Neural progenitor cell (in vitro differentiated cells): ENCODE measurements around the gene ASXL2. TPM values are rescaled to one million over a fixed set of nuclear protein-coding genes. Genes with fewer than 3 reads are reported as not detected.

Experiments
- DNase-seq: peaks from one replicate; pipeline ENCODE4 v3.0.0-alpha.2; 2016; ENCODE audit warnings: low spot score
- H2AFZ ChIP-seq: fragments of 200-600 bp; sonication (generic); replicated peaks from 2 replicates; pipeline ENCODE4 v1.6.1; 2016; ENCODE audit warnings: antibody characterized with exemption
- H3F3A ChIP-seq: fragments of 200-600 bp; sonication (generic); 2 replicates; pipeline ENCODE4 v1.6.1; 2016; ENCODE audit warnings: antibody characterized with exemption, low read depth
- H3K27ac ChIP-seq: fragments of 200-600 bp; sonication (generic); 2 replicates; pipeline ENCODE4 v1.5.1; 2016; ENCODE audit warnings: mild to moderate bottlenecking
- H3K27me3 ChIP-seq: fragments of 200-600 bp; sonication (generic); 2 replicates; pipeline ENCODE4 v1.6.1; 2016; ENCODE audit warnings: mild to moderate bottlenecking, moderate library complexity
- H3K36me3 ChIP-seq: fragments of 200-600 bp; sonication (generic); 2 replicates; pipeline ENCODE4 v1.5.1; 2016
- H3K4me1 ChIP-seq: fragments of 200-600 bp; sonication (generic); 2 replicates; pipeline ENCODE4 v1.6.1; 2016; ENCODE audit warnings: mixed run types
- H3K4me2 ChIP-seq: fragments of 200-600 bp; sonication (generic); 2 replicates; pipeline ENCODE4 v1.6.1; 2016
- H3K4me3 ChIP-seq: fragments of 200-600 bp; sonication (generic); 2 replicates; pipeline ENCODE4 v1.5.1; 2016
- H3K79me2 ChIP-seq: fragments of 200-600 bp; sonication (generic); 2 replicates; pipeline ENCODE4 v1.6.1; 2016; ENCODE audit warnings: low read depth
- H3K9ac ChIP-seq: fragments of 200-600 bp; sonication (generic); 2 replicates; pipeline ENCODE4 v1.6.1; 2016
- H3K9me3 ChIP-seq: fragments of 200-600 bp; sonication (generic); 2 replicates; pipeline ENCODE4 v1.5.1; 2016; ENCODE audit warnings: low read depth
- H4K20me1 ChIP-seq: fragments of 200-600 bp; sonication (generic); 2 replicates; pipeline ENCODE4 v1.6.1; 2016; ENCODE audit warnings: low read depth
- H3K27ac Mint-ChIP-seq: 3 replicates; pipeline ENCODE4 v1.8.0; 2021; ENCODE audit warnings: mixed read lengths
- H3K27me3 Mint-ChIP-seq: 2 replicates; pipeline ENCODE4 v1.8.0; 2022; ENCODE audit warnings: low read depth, mild to moderate bottlenecking, inconsistent platforms, moderate library complexity, mixed read lengths; ENCODE audit not compliant: insufficient read depth
- H3K36me3 Mint-ChIP-seq: 3 replicates; pipeline ENCODE4 v1.8.0; 2021; ENCODE audit warnings: mixed read lengths
- H3K4me1 Mint-ChIP-seq: 3 replicates; pipeline ENCODE4 v1.8.0; 2021; ENCODE audit warnings: mixed read lengths
- H3K4me3 Mint-ChIP-seq: 3 replicates; pipeline ENCODE4 v1.8.0; 2021; ENCODE audit warnings: mild to moderate bottlenecking, moderate library complexity, mixed read lengths
- H3K9me3 Mint-ChIP-seq: 3 replicates; pipeline ENCODE4 v1.8.0; 2020; ENCODE audit warnings: mixed read lengths
- EZH2 ChIP-seq: fragments of 200-600 bp; sonication (generic); IDR thresholded peaks from 2 replicates; pipeline ENCODE4 v1.6.1; 2017; ENCODE audit warnings: antibody characterized with exemption, mild to moderate bottlenecking, moderate library complexity
- EZH2phosphoT487 ChIP-seq: fragments of 200-600 bp; sonication (generic); IDR thresholded peaks from 2 replicates; pipeline ENCODE4 v1.6.1; 2017; ENCODE audit warnings: antibody characterized with exemption
- total RNA-seq: library from RNA; depleted of rRNA; stranded (reverse); fragments of >200 nt; gene quantifications from 2 replicates; pipeline ENCODE4 v1.2.3, GENCODE V29; 2015; ENCODE audit warnings: low replicate concordance
- TF ChIP-seq, protein P1 (sequence below): fragments of 200-600 bp; sonication (generic); IDR thresholded peaks from 2 replicates; pipeline ENCODE4 v1.5.1; 2017; ENCODE audit warnings: antibody characterized with exemption, mild to moderate bottlenecking

Gene ASXL2
- total RNA-seq, 1 donor from 2014 or later: 8.7 TPM

DNA sequence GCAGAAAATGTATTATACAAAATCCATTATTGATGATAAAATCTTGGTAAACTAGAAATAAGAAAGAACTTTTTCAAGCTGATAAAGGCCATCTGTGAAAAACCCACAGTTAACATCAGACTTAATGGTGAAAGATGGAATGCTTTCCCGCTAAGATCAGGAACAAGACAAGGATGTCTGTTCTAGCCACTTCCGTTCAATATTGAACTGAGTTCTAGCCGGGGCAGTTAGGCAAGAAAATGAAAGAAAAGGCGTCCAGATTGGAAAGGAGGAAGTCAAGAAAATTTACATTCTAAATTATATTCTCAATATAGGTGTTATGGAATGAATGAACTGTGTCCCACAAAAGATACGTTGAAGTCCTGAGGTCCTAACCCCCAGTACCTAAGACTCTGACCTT lies 165.8 kb downstream of the ASXL2 start:
- Mint-ChIP-seq H3K27me3 (peaks cover 6% of the 10 kb centered on the region), H3K36me3 (no peaks in the 10 kb centered on the region), H3K9me3 (no peaks in the 10 kb centered on the region), H3K27ac (no peak overlapping the region), H3K4me1 (peaks cover 10% of the 10 kb centered on the region), H3K4me3 (no peak overlapping the region)
- TF ChIP-seq, protein P1, sequence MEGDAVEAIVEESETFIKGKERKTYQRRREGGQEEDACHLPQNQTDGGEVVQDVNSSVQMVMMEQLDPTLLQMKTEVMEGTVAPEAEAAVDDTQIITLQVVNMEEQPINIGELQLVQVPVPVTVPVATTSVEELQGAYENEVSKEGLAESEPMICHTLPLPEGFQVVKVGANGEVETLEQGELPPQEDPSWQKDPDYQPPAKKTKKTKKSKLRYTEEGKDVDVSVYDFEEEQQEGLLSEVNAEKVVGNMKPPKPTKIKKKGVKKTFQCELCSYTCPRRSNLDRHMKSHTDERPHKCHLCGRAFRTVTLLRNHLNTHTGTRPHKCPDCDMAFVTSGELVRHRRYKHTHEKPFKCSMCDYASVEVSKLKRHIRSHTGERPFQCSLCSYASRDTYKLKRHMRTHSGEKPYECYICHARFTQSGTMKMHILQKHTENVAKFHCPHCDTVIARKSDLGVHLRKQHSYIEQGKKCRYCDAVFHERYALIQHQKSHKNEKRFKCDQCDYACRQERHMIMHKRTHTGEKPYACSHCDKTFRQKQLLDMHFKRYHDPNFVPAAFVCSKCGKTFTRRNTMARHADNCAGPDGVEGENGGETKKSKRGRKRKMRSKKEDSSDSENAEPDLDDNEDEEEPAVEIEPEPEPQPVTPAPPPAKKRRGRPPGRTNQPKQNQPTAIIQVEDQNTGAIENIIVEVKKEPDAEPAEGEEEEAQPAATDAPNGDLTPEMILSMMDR: no peak
- TF ChIP-seq EZH2: no peak
- TF ChIP-seq EZH2phosphoT487: no peak
- Histone ChIP-seq H3K4me3 (no peak overlapping the region), H3F3A (no peaks in the 10 kb centered on the region), H3K79me2 (no peaks in the 10 kb centered on the region), H3K9me3 (no peaks in the 10 kb centered on the region), H3K4me2 (no peak overlapping the region), H3K36me3 (no peaks in the 10 kb centered on the region), H3K4me1 (peaks cover 9% of the 10 kb centered on the region), H2AFZ (no peak overlapping the region), H4K20me1 (no peaks in the 10 kb centered on the region), H3K27ac (no peak overlapping the region), H3K27me3 (no peaks in the 10 kb centered on the region), H3K9ac (no peak overlapping the region)
- no peak for DNase-seq

GRCh38 chr2:25711675-25712354 lies 166.5 kb downstream of the ASXL2 start:
- Histone ChIP-seq H3K27me3 (no peaks in the 10 kb centered on the region), H3K79me2 (no peaks in the 10 kb centered on the region), H2AFZ (no peak overlapping the region), H3K36me3 (no peaks in the 10 kb centered on the region), H3K9me3 (no peaks in the 10 kb centered on the region), H3F3A (no peaks in the 10 kb centered on the region), H3K4me1 (peaks cover 9% of the 10 kb centered on the region), H3K27ac (no peak overlapping the region), H3K9ac (no peak overlapping the region), H3K4me2 (no peak overlapping the region), H3K4me3 (no peak overlapping the region), H4K20me1 (no peaks in the 10 kb centered on the region)
- Mint-ChIP-seq H3K36me3 (no peaks in the 10 kb centered on the region), H3K9me3 (no peaks in the 10 kb centered on the region), H3K27ac (peak overlapping the region; percentile 53), H3K27me3 (peaks cover 6% of the 10 kb centered on the region), H3K4me3 (no peak overlapping the region), H3K4me1 (peaks cover 10% of the 10 kb centered on the region)
- TF ChIP-seq, protein P1: no peak
- no peak for TF ChIP-seq EZH2
- TF ChIP-seq EZH2phosphoT487: no peak
- DNase-seq: peak; percentile 31

GRCh38 chr2:25710750-25711149 lies 167.5 kb downstream of the ASXL2 start:
- no peak overlapping the region for H2AFZ ChIP-seq
- H3K9me3 ChIP-seq: no peaks in the 10 kb centered on the region
- H3K27ac ChIP-seq: no peak overlapping the region
- DNase-seq: no peak
- H3K9ac ChIP-seq: no peak overlapping the region
- peaks cover 9% of the 10 kb centered on the region for H3K4me1 ChIP-seq
- Mint-ChIP-seq H3K4me3 (no peak overlapping the region), H3K27me3 (peaks cover 8% of the 10 kb centered on the region), H3K36me3 (no peaks in the 10 kb centered on the region), H3K4me1 (peaks cover 12% of the 10 kb centered on the region), H3K27ac (no peak overlapping the region), H3K9me3 (peaks cover 2% of the 10 kb centered on the region)
- H4K20me1 ChIP-seq: no peaks in the 10 kb centered on the region
- no peaks in the 10 kb centered on the region for H3K79me2 ChIP-seq
- H3K36me3 ChIP-seq: no peaks in the 10 kb centered on the region
- TF ChIP-seq EZH2 (no peak), EZH2phosphoT487 (no peak)
- TF ChIP-seq, protein P1: no peak
- no peak overlapping the region for H3K4me3 ChIP-seq
- H3K27me3 ChIP-seq: no peaks in the 10 kb centered on the region
- no peak overlapping the region for H3K4me2 ChIP-seq
- H3F3A ChIP-seq: no peaks in the 10 kb centered on the region
